Measurements from ENCODE around the gene NPAS2. TPM values are rescaled to one million over a fixed set of nuclear protein-coding genes. Genes with fewer than 3 reads are reported as not detected.

Gene NPAS2
- total RNA-seq, 1 donor, result under 0.01 TPM

DNA sequence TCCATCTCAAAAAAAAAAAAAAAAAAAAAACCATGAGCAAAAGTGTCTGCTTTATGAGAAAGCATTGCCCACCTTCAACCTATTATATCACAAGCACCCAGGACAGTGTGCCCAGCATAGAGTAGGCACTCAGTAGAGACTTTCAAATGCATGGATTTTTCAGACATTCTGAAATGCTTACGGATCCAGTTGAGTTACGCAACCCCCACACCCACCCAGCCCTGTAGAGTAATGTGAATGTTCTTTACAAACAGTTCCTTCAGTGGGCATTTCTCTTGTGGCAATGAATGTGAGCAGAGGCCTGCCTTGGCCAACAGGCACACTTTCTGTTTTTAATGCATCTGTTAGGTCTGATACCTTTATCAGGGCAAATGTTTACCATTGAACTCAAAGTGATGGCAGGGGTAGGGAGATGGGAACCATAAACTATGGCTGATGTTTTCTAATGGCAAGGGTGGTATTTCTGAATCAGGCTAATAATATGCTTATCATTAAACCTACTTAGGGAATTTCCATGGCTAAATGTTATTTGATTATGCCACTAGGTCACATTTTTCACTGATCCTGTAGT lies 117.1 kb downstream of the NPAS2 start:
- DNase-seq (ENCODE audit: low read depth in 2 of 3, low spot score in 2 of 3), result no peak

- no peak for DNase-seq (ENCODE audit: low read depth in 2 of 3, low spot score in 2 of 3)
Measured at GRCh38 chr2:100938031-100939026, 118.4 kb downstream of the NPAS2 start.

- DNase-seq (ENCODE audit: low read depth in 2 of 3, low spot score in 2 of 3), result no peak
Measured at GRCh38 chr2:100939445-100939844, 119.5 kb downstream of the NPAS2 start.

DNA sequence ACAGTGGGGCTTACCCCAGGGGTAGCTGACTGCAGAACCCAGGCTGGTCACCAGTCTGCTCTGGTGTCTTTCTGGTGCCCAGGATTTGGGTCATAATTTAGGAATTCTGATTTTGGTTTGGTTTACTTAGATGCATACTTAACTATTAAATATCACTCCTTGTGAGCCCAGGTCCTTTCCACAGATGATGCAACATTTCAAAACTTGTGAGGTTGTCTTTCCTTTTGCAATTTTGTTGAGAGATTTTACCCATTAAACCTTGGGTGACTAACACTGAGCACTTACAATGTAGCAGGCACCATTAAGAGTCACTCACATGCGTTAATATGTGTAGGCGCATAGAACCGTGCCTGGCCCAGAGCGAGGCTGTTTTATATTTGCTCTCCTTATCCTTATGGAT lies 120.3 kb downstream of the NPAS2 start:
- DNase-seq (ENCODE audit: low read depth in 2 of 3, low spot score in 2 of 3), result no peak

DNA sequence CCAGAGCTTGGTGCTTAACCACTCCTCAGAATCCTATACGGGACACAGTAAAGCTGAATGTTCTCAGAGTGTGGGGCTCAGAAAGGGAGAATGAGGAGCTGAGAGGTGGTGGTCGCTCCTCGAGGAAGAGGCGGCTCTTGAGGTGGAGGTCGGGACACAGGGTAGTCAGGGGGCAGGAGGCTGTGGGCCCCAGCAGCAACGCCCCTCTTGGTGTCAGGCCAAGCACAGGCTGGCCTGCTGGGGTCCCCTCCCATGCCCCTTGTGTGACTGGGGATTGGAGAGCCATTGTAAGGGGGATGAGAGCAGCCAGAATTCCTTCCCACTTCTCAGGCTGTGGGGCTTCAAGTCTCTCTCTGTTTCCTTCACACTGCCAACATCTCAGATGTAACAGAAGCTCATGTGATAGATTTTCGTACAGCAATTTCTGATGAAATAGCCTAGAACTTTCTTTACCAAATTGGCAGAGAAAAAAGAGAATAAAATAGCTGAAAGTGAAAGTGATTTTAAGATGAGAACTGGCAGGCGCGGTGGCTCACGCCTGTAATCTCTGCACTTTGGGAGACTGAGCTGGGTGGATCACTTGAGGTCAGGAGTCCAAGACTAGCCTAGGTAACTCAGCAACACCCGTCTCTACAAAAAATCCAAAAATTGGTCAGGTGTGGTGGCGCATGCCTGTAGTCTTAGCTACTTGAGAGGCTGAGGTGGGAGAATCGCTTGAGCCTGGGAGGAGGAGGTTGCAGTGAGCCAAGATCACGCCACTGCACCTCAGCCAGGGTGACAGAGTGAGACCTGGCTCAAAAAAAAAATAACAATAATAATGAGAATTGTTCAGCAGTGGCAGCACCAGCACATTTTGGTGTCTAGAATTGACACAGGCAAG lies 121.1 kb downstream of the NPAS2 start:
- DNase-seq (ENCODE audit: low read depth in 2 of 3, low spot score in 2 of 3), result no peak

DNA sequence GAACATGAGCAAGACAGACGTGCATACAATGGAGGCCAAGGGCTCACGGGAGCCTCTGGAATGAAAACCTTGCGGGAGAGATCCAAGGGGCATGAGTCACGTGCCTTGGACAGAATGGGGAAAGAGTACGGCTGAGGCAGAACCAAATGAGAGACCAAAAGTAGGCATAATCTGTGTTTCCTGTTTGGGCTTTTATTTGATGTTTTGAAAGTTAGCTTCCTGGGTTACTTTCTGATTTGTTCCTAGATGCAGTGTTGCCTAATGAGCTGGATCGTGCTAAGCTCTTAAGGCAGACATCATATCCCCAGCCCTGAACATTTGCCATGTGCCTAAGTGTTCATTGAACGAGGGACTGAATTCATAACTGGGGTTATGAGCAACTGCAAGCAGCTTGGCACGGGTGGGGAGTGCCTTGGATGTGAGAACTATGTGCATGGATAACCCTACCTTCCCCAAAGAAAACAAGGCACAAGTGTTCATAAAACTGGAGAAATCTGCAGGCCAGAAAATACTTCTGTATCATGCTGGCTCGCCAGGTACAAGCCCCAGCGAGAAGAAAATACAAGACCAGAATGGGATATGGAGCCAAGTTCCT lies 121.8 kb downstream of the NPAS2 start:
- no peak for DNase-seq (ENCODE audit: low read depth in 2 of 3, low spot score in 2 of 3)

GRCh38 chr2:100944617-100945432 lies 124.9 kb downstream of the NPAS2 start:
- no peak for DNase-seq (ENCODE audit: low read depth in 2 of 3, low spot score in 2 of 3)

DNA sequence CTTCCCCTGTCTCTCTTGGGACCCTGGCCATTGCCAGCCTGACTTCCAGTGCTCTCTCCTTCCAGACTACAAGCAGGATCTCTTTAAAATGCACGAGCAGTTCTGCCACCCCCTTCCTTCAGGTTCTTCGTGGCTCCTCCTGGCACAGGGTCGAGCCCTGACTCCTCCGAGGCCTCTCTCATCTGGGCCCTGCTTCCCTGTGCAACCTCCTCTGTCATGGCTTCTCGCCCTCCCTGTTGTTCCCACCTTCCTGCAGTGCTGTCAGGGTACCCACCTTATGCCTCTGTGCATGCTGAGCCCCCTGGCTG lies 125.4 kb downstream of the NPAS2 start:
- no peak for DNase-seq (ENCODE audit: low read depth in 2 of 3, low spot score in 2 of 3)

DNA sequence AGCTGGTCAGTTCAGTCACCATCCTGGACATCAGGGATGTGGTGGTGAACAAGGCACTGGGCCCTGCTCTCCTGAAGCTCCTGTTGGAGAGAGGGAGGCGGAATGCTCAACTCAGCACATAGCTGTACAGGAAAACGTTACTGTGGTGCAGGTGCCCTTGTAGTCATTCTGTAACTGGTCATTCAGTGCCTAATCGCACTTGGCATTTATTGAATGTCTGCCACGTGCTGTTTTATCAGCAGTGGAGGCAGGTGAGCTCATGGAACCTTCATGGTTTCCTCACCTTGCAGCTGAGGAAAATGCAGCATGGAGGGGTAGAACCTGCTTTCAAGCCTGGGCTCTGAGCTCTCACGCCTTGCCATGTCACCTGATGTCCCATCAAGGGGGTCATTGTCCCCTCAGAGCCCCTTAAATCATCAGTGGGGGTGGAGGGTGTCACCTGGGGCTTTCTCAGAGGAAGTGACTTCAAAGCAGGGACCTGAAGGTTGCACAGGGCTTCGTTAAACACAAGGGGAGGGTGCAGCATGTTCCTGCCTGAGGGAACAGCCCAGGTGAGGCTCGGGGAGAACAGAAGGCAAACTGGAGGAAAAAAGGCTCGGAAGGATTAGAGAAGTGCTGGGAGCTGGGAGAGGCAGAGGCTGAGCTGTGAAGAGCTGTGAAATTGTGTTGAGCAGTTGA lies 126.1 kb downstream of the NPAS2 start:
- no peak for DNase-seq (ENCODE audit: low read depth in 2 of 3, low spot score in 2 of 3)

GRCh38 chr2:100948942-100949811 lies 129.2 kb downstream of the NPAS2 start:
- DNase-seq (ENCODE audit: low read depth in 2 of 3, low spot score in 2 of 3), result no peak

DNA sequence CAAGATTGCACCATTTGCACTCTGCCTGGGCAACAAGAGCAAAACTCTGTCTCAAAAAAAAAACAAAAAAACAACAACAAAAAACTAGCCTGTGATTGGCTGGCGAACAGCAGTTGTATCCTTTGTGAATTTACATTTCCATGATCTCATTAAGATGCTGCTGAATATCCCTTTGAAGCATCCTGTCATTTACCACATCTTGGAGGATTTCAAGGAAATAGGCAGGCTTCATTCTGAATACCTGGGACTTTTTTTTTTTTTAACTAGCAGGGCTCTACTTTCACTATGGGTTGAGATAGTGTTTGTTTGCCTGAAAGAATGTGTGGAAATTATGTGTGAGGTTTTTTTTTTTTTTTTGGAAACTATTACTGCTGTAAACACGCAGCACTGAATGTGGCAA lies 132.6 kb downstream of the NPAS2 start:
- DNase-seq (ENCODE audit: low read depth in 2 of 3, low spot score in 2 of 3), result no peak

- no peak for DNase-seq (ENCODE audit: low read depth in 2 of 3, low spot score in 2 of 3)
Measured at GRCh38 chr2:100953406-100954043, 133.6 kb downstream of the NPAS2 start.

GRCh38 chr2:100954044-100954420 lies 134.1 kb downstream of the NPAS2 start:
- no peak for DNase-seq (ENCODE audit: low read depth in 2 of 3, low spot score in 2 of 3)

- DNase-seq (ENCODE audit: low read depth in 2 of 3, low spot score in 2 of 3), result no peak
Measured at GRCh38 chr2:100955226-100955625, 135.3 kb downstream of the NPAS2 start.

GRCh38 chr2:100956081-100956480 lies 136.1 kb downstream of the NPAS2 start:
- no peak for DNase-seq (ENCODE audit: low read depth in 2 of 3, low spot score in 2 of 3)

GRCh38 chr2:100957996-100958653 lies 138.2 kb downstream of the NPAS2 start:
- DNase-seq (ENCODE audit: low read depth in 2 of 3, low spot score in 2 of 3), result no peak

DNA sequence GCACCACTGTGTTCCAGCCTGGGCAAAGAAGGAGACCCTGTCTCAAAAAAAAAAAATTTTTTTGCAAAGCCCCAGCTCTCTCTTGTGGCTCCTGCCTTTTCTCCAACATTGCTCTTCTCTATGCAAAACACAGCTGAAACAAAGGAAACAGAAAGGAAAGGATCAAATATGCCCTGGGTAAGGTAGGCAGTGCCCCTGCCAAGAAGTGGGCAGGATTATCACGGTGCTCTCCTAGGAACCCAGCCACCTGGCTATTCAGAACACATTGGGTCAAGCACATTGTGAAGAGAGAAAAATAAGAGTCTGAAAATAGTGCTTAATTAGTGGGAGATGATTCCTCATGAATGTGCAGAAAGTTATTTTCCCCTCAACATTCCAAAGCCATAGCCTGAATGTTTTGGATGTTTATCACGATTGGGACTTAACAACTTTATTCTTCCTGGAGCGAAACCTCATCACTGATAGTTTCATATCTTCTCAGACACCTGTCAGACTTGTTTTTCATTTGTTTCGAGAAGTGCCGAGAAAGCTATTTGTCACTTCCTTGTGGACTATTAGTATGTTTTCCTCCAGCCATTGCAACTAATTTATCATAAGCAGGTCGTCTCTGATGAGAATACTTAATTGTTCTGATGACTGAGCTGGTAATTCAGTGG lies 139.4 kb downstream of the NPAS2 start:
- DNase-seq (ENCODE audit: low read depth in 2 of 3, low spot score in 2 of 3), result no peak
